B cell (primary cell): ENCODE data around the gene RNASE2.

Source experiments
- EZH2 ChIP-seq: IDR thresholded peaks from 2 replicates; pipeline ENCODE4 v1.6.1; 2012; ENCODE audit warnings: borderline replicate concordance, low read depth, mild to moderate bottlenecking, moderate library complexity, low read length; ENCODE audit not compliant: insufficient read depth, poor library complexity, severe bottlenecking
- TF ChIP-seq, protein P1 (sequence below): fragments of 200-600 bp; IDR thresholded peaks from one replicate; pipeline ENCODE4 v1.8.0; 2022; ENCODE audit warnings: antibody characterized with exemption, mild to moderate bottlenecking

DNA sequence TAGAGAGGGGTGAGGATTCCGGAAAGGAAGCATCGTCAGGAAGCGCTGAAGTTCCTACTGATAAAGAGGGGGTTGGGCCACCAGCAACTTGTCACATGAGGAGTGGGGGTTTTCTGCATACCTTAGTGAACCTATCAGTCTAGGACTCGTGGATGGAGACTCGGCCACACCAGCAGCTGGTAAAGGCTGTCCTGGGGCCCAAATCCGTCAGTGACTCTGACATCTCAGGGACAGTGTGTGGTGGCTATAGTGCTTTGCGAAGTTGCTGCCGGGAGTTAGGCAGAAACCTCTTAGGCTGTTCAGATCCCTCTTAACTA is 16.4 kb downstream of the RNASE2 start:
- TF ChIP-seq, protein P1, sequence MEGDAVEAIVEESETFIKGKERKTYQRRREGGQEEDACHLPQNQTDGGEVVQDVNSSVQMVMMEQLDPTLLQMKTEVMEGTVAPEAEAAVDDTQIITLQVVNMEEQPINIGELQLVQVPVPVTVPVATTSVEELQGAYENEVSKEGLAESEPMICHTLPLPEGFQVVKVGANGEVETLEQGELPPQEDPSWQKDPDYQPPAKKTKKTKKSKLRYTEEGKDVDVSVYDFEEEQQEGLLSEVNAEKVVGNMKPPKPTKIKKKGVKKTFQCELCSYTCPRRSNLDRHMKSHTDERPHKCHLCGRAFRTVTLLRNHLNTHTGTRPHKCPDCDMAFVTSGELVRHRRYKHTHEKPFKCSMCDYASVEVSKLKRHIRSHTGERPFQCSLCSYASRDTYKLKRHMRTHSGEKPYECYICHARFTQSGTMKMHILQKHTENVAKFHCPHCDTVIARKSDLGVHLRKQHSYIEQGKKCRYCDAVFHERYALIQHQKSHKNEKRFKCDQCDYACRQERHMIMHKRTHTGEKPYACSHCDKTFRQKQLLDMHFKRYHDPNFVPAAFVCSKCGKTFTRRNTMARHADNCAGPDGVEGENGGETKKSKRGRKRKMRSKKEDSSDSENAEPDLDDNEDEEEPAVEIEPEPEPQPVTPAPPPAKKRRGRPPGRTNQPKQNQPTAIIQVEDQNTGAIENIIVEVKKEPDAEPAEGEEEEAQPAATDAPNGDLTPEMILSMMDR, result no peak
- TF ChIP-seq EZH2, result no peak
